GM23338 (cell line): ENCODE results near the gene RYR3.

Source experiments
- CREB1 ChIP-seq: fragments of 250-450 bp; sonication (Bioruptor Pico); IDR thresholded peaks from 2 replicates; pipeline ENCODE4 v1.5.0; 2020; ENCODE audit warnings: low read depth, mild to moderate bottlenecking, moderate library complexity
- CTCF ChIP-seq, 2 experiments: fragments of 200-600 bp in 1 of 2; sonication (generic) in 1 of 2; conservative IDR thresholded peaks; 2 replicates each; pipeline versions ENCODE4 v1.5.1 to v1.6.1; 2016 to 2017; ENCODE audit warnings: antibody characterized with exemption in 2 of 2, low read depth in 2 of 2, mild to moderate bottlenecking in 2 of 2, moderate library complexity in 1 of 2
- EZH2 ChIP-seq: fragments of 200-600 bp; sonication (generic); IDR thresholded peaks from one replicate; pipeline ENCODE4 v1.8.0; 2017; ENCODE audit warnings: antibody characterized with exemption, mild to moderate bottlenecking, low read depth; ENCODE audit not compliant: unreplicated experiment
- EZH2phosphoT487 ChIP-seq: fragments of 200-600 bp; sonication (generic); IDR thresholded peaks from one replicate; pipeline ENCODE4 v1.8.1; 2018; ENCODE audit warnings: antibody characterized with exemption; ENCODE audit not compliant: unreplicated experiment
- JUNB ChIP-seq: IDR thresholded peaks from one replicate; pipeline ENCODE4 v1.6.1; 2016; ENCODE audit warnings: antibody characterized with exemption; ENCODE audit not compliant: unreplicated experiment
- POLR2AphosphoS5 ChIP-seq: IDR thresholded peaks from 2 replicates; pipeline ENCODE4 v1.6.1; 2016; ENCODE audit warnings: antibody characterized with exemption, low read depth
- REST ChIP-seq: IDR thresholded peaks from one replicate; pipeline ENCODE4 v1.6.1; 2018; ENCODE audit warnings: antibody characterized with exemption; ENCODE audit not compliant: unreplicated experiment
- STAT1 ChIP-seq: IDR thresholded peaks from one replicate; pipeline ENCODE4 v1.6.1; 2016; ENCODE audit warnings: antibody characterized with exemption; ENCODE audit not compliant: unreplicated experiment
- ZNF331 ChIP-seq: fragments of 250-450 bp; sonication (Bioruptor Pico); IDR thresholded peaks from 2 replicates; pipeline ENCODE4 v1.5.0; 2020; ENCODE audit warnings: low read depth, mild to moderate bottlenecking, moderate library complexity

- TF ChIP-seq CTCF (conservative IDR thresholded peaks at IDR 0.05; ENCODE audit: low read depth in 2 of 2) (no peak), POLR2AphosphoS5 (no peak), REST (no peak), EZH2 (no peak), EZH2phosphoT487 (no peak), ZNF331 (CRISPR knock-in tag) (no peak), JUNB (no peak), STAT1 (no peak), CREB1 (CRISPR knock-in tag) (no peak)
Observed at GRCh38 chr15:33754242-33754641, 443.5 kb downstream of the RYR3 start.
